ENCODE data around the gene SERHL2.
A peak's percentile ranks its signal among the peaks of the same experiment; 100 is the strongest.
"Not testable (repeated sequence)": the region's sequence is repeated elsewhere in the genome, so short reads cannot be mapped to it uniquely, and the experiment has no call there.

Gene SERHL2

DNA sequence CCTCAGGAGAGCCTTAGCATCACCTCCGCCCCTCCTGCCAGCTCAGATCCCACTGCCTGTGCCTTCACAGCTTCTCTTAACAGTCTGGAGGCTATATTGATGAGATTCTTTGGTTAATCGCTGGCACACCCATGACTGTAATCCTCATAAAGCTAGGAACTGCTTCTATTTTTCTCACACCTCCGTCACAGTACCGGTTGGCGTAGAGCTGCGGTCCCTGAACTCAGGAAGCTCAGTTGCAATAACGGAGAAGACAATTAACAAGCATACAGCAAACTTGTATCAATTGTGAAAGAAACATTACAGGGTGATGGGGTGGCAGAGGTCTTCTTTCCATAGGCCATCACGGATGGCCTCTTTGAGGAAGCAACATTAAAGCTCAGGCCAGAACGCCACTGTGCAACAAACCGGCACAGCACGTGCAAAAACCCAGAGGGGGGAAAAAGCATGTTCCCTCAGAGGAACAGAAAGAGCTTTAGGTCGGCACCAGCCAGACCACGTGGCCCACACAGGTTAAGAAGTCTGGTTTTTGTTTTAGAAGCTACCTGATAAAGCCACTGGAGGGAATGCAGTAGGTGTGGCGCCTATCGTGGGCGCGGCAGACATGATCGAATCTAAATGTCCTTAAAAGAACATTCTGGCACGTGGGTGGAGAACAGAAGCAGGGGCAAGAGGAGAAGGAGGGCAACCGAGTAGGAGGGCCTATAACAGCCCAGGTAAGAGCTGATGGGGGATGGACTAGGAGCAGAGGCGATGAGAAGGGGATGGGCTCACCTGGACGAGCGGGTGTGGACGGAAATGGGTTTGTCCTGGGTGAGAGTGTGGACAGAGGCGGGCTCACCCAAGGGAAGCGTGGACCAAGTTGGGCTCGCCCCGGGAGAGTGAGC, 34.9 kb upstream of the SERHL2 start:
- H3K27me3 ChIP-seq (ENCODE audit: low read depth, low read length); H3K27ac ChIP-seq (ENCODE audit: low read length); H3K9me3 ChIP-seq (ENCODE audit: control insufficient read depth in 1 of 2, low read length in 2 of 2); H3K4me1 ChIP-seq (ENCODE audit: control insufficient read depth in 1 of 2, insufficient read depth in 2 of 2, low read length in 2 of 2): not testable (repeated sequence)
- H3K4me3 ChIP-seq (ENCODE audit: low read depth in 1 of 2, low read length in 2 of 2), result peak overlapping the region; percentile 33 to 83
- peaks cover 0 to 17% of the 10 kb centered on the region in 2 donors for H3K36me3 ChIP-seq (ENCODE audit: control insufficient read depth in 1 of 2, insufficient read depth in 2 of 2, low read length in 2 of 2)

GRCh38 chr22:42519525-42520401, 34.0 kb upstream of the SERHL2 start, which contains the start of gene RRP7A:
Gene RRP7A, minus strand, starts transcription at chr22:42519796. Its CDS starts 10 bp downstream, at chr22:42519786.
- Histone ChIP-seq H3K9me3 (ENCODE audit: control insufficient read depth in 1 of 2, low read length in 2 of 2) (no peaks in the 10 kb centered on the region), H3K4me3 (ENCODE audit: low read depth in 1 of 2, low read length in 2 of 2) (peak within 1 kb of the TSS; percentile 59 to 83), H3K27ac (ENCODE audit: low read length) (no peak within 1 kb of the TSS), H3K27me3 (ENCODE audit: low read depth, low read length) (no peaks in the 10 kb centered on the region), H3K36me3 (ENCODE audit: control insufficient read depth in 1 of 2, insufficient read depth in 2 of 2, low read length in 2 of 2) (peaks cover 0 to 17% of the 10 kb centered on the region in 2 donors), H3K4me1 (ENCODE audit: control insufficient read depth in 1 of 2, insufficient read depth in 2 of 2, low read length in 2 of 2) (peaks cover 0 to 6% of the 10 kb centered on the region in 2 donors)

GRCh38 chr22:42521228-42521546, 32.6 kb upstream of the SERHL2 start:
- no peaks in the 10 kb centered on the region for H3K27me3 ChIP-seq (ENCODE audit: low read depth, low read length)

DNA sequence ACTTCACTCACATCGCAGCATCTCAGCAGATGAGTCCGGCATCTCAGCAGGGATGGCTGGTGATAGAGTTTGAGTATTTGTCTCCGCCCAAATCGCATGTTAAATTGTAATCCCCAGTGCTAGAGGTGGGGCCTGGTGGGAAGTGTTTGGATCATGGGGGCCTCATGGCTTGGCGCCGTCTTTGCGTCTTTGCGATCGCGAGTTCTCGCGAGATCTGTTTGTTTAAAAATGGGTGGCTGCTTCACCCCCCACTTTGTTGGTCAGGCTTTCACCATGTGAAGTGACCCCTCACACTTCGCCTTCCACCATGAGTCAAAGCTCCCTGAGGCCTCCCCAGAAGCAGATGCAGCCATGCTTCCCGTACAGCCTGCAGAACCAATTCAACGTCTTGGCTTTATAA, 31.2 kb upstream of the SERHL2 start:
- Histone ChIP-seq H3K4me3 (ENCODE audit: low read depth in 1 of 2, low read length in 2 of 2) (no peak overlapping the region), H3K4me1 (ENCODE audit: control insufficient read depth in 1 of 2, insufficient read depth in 2 of 2, low read length in 2 of 2) (peaks cover 0 to 6% of the 10 kb centered on the region in 2 donors), H3K9me3 (ENCODE audit: control insufficient read depth in 1 of 2, low read length in 2 of 2) (no peaks in the 10 kb centered on the region), H3K27me3 (ENCODE audit: low read depth, low read length) (no peaks in the 10 kb centered on the region), H3K27ac (ENCODE audit: low read length) (no peak overlapping the region), H3K36me3 (ENCODE audit: control insufficient read depth in 1 of 2, insufficient read depth in 2 of 2, low read length in 2 of 2) (no peaks in the 10 kb centered on the region)

More at GRCh38 chr22:42521228-42521546, 32.6 kb upstream of the SERHL2 start:
- Histone ChIP-seq H3K4me3 (ENCODE audit: low read depth in 1 of 2, low read length in 2 of 2) (no peak overlapping the region), H3K36me3 (ENCODE audit: control insufficient read depth in 1 of 2, insufficient read depth in 2 of 2, low read length in 2 of 2) (peaks cover 0 to 6% of the 10 kb centered on the region in 2 donors), H3K4me1 (ENCODE audit: control insufficient read depth in 1 of 2, insufficient read depth in 2 of 2, low read length in 2 of 2) (peaks cover 0 to 6% of the 10 kb centered on the region in 2 donors), H3K27ac (ENCODE audit: low read length) (no peak overlapping the region), H3K9me3 (ENCODE audit: control insufficient read depth in 1 of 2, low read length in 2 of 2) (no peaks in the 10 kb centered on the region)

- H3K4me1 ChIP-seq (ENCODE audit: control insufficient read depth in 1 of 2, insufficient read depth in 2 of 2, low read length in 2 of 2), result no peaks in the 10 kb centered on the region
- no peaks in the 10 kb centered on the region for H3K27me3 ChIP-seq (ENCODE audit: low read depth, low read length)
- H3K36me3 ChIP-seq (ENCODE audit: control insufficient read depth in 1 of 2, insufficient read depth in 2 of 2, low read length in 2 of 2), result no peaks in the 10 kb centered on the region
- H3K4me3 ChIP-seq (ENCODE audit: low read depth in 1 of 2, low read length in 2 of 2), result no peak overlapping the region
- no peak overlapping the region for H3K27ac ChIP-seq (ENCODE audit: low read length)
- H3K9me3 ChIP-seq (ENCODE audit: control insufficient read depth in 1 of 2, low read length in 2 of 2), result no peaks in the 10 kb centered on the region
Measured at GRCh38 chr22:42528591-42529307, 25.0 kb upstream of the SERHL2 start.

GRCh38 chr22:42529435-42529834, 24.3 kb upstream of the SERHL2 start:
- H3K36me3 ChIP-seq (ENCODE audit: control insufficient read depth in 1 of 2, insufficient read depth in 2 of 2, low read length in 2 of 2); H3K9me3 ChIP-seq (ENCODE audit: control insufficient read depth in 1 of 2, low read length in 2 of 2); H3K27me3 ChIP-seq (ENCODE audit: low read depth, low read length); H3K27ac ChIP-seq (ENCODE audit: low read length); H3K4me3 ChIP-seq (ENCODE audit: low read depth in 1 of 2, low read length in 2 of 2); H3K4me1 ChIP-seq (ENCODE audit: control insufficient read depth in 1 of 2, insufficient read depth in 2 of 2, low read length in 2 of 2): not testable (repeated sequence)

DNA sequence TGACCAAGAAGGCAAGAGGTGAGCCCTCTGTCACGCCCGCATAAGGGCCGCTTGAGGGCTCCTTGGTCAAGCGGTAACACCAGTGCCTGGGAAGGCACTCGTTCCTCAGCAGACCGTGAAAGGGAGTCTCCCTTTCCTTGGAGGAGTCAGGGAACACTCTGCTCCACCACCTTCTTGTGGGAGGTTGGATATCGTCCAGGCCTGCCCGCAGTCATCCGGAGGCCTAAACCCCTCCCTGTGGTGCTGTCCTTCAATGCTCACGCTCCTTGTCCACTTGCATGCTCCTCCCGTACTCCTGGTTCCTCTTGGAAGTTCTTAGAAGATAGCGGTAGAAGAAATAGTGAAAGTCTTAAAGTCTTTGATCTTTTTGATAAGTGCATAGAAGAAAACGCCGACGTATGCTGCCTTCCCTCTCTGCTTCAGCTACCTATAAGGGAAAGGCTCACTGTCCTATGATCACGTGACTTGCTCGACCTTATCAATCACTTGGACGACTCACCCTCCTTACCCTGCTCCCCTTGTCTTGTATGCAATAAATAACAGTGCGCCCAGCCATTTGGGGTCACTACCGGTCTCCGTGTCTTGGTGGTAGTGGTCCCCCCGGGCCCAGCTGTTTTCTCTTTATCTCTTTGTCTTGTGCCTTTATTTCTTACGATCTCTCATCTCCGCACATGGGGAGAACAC, 22.2 kb upstream of the SERHL2 start:
- H3K27ac ChIP-seq (ENCODE audit: low read length); H3K9me3 ChIP-seq (ENCODE audit: control insufficient read depth in 1 of 2, low read length in 2 of 2); H3K4me3 ChIP-seq (ENCODE audit: low read depth in 1 of 2, low read length in 2 of 2); H3K36me3 ChIP-seq (ENCODE audit: control insufficient read depth in 1 of 2, insufficient read depth in 2 of 2, low read length in 2 of 2); H3K4me1 ChIP-seq (ENCODE audit: control insufficient read depth in 1 of 2, insufficient read depth in 2 of 2, low read length in 2 of 2); H3K27me3 ChIP-seq (ENCODE audit: low read depth, low read length): not testable (repeated sequence)

DNA sequence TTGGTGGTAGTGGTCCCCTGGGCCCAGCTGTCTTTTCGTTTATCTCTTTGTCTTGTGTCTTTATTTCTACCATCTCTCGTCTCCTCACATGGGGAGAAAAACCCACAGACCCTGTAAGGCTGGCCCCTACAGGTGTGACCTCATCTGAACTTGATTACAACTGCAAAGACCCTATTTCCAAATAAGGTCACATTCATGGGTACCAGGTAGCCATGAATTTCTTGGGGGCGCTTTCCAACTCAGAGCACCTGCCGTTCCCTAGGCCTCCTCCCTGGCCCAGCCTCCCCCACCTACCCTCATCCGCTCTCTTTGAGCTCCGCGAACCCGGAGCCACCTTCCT, 20.1 kb upstream of the SERHL2 start:
- Histone ChIP-seq H3K4me3 (ENCODE audit: low read depth in 1 of 2, low read length in 2 of 2) (no peak overlapping the region), H3K27ac (ENCODE audit: low read length) (no peak overlapping the region), H3K4me1 (ENCODE audit: control insufficient read depth in 1 of 2, insufficient read depth in 2 of 2, low read length in 2 of 2) (no peaks in the 10 kb centered on the region), H3K27me3 (ENCODE audit: low read depth, low read length) (no peaks in the 10 kb centered on the region), H3K36me3 (ENCODE audit: control insufficient read depth in 1 of 2, insufficient read depth in 2 of 2, low read length in 2 of 2) (no peaks in the 10 kb centered on the region), H3K9me3 (ENCODE audit: control insufficient read depth in 1 of 2, low read length in 2 of 2) (no peaks in the 10 kb centered on the region)

GRCh38 chr22:42535082-42535731, 18.5 kb upstream of the SERHL2 start:
- not testable (repeated sequence) for H3K4me1 ChIP-seq (ENCODE audit: control insufficient read depth in 1 of 2, insufficient read depth in 2 of 2, low read length in 2 of 2); H3K4me3 ChIP-seq (ENCODE audit: low read depth in 1 of 2, low read length in 2 of 2); H3K27me3 ChIP-seq (ENCODE audit: low read depth, low read length); H3K36me3 ChIP-seq (ENCODE audit: control insufficient read depth in 1 of 2, insufficient read depth in 2 of 2, low read length in 2 of 2); H3K9me3 ChIP-seq (ENCODE audit: control insufficient read depth in 1 of 2, low read length in 2 of 2); H3K27ac ChIP-seq (ENCODE audit: low read length)

DNA sequence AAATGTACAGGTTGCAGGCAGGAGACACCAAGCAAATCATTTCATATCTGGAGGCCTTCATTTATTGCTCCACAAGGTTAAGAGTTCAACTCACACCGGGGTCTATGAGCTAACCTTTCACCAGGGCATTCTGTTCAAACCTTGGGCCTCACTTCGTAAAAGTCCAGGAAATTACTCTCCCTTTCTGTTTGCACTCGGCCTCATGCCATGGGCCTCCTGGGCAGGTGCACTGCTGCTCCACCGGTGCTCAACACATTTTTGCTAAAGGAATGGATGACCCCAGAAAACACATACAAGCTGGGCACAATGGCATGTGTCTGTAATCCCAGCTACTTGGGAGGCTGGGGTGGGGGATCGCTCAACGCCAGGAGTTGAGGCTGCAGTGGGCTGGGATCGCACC, 17.6 kb upstream of the SERHL2 start:
- no peaks in the 10 kb centered on the region for H3K4me1 ChIP-seq (ENCODE audit: control insufficient read depth in 1 of 2, insufficient read depth in 2 of 2, low read length in 2 of 2)
- H3K36me3 ChIP-seq (ENCODE audit: control insufficient read depth in 1 of 2, insufficient read depth in 2 of 2, low read length in 2 of 2), result no peaks in the 10 kb centered on the region
- H3K9me3 ChIP-seq (ENCODE audit: control insufficient read depth in 1 of 2, low read length in 2 of 2), result no peaks in the 10 kb centered on the region
- no peaks in the 10 kb centered on the region for H3K27me3 ChIP-seq (ENCODE audit: low read depth, low read length)
- no peak overlapping the region for H3K27ac ChIP-seq (ENCODE audit: low read length)
- H3K4me3 ChIP-seq (ENCODE audit: low read depth in 1 of 2, low read length in 2 of 2), result no peak overlapping the region
